VCaP (cell line): ENCODE results near the gene BHLHA15.
A peak's percentile ranks its signal among the peaks of the same experiment; 100 is the strongest.
"Not testable (repeated sequence)": the region's sequence is repeated elsewhere in the genome, so short reads cannot be mapped to it uniquely, and the experiment has no call there.

Experiments
- H3K27ac ChIP-seq: fragments of 450-650 bp; 2 replicates; pipeline ENCODE4 v1.5.1; 2017
- TF ChIP-seq, protein P1 (sequence below): fragments of 450-650 bp; conservative IDR thresholded peaks from 2 replicates; pipeline ENCODE4 v1.5.1; 2017; ENCODE audit warnings: mild to moderate bottlenecking, moderate library complexity

Gene BHLHA15

GRCh38 chr7:98217623-98218582, 6.7 kb downstream of the BHLHA15 start:
- TF ChIP-seq, protein P1, sequence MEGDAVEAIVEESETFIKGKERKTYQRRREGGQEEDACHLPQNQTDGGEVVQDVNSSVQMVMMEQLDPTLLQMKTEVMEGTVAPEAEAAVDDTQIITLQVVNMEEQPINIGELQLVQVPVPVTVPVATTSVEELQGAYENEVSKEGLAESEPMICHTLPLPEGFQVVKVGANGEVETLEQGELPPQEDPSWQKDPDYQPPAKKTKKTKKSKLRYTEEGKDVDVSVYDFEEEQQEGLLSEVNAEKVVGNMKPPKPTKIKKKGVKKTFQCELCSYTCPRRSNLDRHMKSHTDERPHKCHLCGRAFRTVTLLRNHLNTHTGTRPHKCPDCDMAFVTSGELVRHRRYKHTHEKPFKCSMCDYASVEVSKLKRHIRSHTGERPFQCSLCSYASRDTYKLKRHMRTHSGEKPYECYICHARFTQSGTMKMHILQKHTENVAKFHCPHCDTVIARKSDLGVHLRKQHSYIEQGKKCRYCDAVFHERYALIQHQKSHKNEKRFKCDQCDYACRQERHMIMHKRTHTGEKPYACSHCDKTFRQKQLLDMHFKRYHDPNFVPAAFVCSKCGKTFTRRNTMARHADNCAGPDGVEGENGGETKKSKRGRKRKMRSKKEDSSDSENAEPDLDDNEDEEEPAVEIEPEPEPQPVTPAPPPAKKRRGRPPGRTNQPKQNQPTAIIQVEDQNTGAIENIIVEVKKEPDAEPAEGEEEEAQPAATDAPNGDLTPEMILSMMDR, result no peak
- H3K27ac ChIP-seq, result peak overlapping the region; percentile 77

DNA sequence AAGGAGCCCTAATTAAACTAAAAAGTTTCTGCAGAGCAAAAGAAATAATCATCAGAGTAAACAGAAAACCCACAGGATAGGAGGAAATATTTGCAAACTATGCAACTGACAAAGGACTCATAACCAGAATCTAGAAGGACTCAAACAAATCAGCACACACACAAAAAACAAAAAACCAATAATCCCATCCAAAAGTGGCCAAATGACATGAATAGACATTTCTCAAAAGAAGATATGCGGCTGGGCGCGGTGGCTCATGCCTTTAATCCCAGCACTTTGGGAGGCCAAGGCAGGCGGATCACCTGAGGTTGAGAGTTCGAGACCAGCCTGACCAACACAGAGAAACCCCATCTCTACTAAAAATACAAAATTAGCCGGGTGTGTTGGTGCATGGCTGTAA, 8.1 kb downstream of the BHLHA15 start:
- not testable (repeated sequence) for H3K27ac ChIP-seq

DNA sequence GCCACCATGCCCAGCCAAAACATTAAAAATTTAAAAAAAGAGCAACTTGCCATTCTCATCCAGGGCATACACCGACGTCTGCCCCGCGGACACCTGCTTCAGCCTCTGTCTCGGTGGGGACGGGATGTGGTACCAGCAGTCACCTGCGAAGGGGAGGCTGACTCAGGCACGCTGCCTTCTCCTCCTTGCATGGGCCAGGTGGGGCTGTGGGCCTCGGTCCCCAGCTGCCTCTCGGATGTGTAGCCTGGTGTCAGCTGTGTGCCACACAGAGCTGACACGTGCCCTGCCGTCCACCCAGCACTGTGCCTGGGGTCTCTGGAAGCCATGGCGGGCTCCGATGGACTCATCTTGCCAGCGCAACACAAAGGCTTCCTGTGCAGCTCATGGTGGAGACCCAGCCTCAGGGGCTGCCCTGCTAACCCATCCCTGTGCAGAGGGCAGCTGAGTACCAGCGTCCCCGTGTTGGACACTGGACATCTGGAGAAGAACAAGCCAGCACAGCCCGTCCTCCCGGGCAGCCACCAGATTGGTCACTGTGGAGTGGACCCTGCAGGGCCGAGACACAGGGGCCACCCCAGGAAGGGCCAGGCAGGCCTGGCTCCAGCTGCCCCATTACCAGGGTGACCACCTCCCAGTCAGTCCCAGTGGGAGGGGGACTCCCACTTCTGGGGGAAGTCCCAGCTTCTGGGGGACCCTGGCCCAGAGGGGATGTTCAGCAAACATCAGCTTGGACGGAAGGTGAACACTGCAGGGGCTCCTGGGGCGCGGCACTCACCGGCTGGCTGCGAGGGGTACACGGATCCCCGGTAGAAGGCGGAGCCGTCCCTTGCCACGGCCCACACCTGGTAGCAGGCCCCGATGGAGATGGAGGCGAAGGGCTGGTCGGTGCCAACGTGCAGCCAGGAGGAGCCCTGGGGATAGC, 10.6 kb downstream of the BHLHA15 start:
- TF ChIP-seq, protein P1, result no peak
- H3K27ac ChIP-seq, result no peak overlapping the region

DNA sequence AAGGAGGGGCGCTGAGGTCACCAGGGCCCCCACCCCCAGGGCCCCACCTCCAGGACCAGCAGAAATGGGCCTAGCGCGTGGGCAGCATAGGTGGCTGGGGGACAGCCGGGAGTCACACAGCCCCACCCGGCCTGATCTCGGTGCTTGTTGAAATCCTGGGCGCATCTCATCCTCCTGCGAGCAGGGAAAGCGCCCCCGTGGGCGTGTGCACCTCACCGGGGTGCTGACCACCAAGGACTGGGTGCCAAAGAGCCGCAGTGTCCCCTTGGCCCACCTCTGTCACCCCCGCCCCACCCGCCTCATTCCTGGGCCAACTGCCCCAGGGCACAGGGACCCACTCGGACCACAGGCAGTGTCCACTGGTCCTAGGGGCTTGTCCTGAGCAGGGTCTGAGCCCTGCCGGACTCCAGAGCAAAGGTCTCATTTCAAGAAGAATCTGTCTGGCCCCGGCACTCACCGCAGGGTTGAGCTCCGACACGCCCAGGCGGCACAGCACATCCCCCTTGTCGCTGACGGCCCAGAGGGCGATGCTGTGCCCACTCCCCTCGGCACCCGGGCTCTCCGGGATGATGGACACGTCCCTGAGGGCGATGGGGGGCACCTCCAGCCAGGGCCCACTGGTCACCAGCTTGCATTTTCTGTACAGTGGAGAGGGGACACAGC, 11.4 kb downstream of the BHLHA15 start:
- TF ChIP-seq, protein P1, result no peak
- H3K27ac ChIP-seq, result peak overlapping the region; percentile 43; the same call in 1 of the 2 replicates

DNA sequence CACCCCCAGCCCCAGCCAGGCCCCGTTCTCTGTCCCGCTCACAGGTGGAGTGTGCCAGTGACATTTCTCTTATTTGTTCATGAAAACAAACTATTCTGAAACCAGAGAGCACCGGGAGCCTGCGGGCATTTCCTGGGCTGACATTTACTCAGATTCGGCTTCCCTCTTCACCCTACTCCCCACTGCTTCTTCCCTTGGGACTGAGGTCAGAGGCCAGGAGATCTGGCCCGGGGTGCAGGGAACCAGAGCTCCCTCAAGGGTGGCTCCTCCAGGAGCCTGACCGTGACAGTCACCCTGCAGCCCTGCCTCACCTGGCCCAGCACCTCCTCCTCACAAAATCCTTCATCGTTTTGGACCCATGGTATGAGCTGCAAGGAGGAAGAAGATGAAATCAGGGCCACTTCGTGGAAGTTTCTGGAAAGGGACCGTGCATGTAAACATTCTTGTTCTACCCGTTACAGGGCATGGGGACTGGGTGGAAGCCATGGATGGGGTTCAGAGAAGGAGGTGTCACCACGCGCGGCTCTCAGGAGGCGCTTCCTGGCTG, 12.2 kb downstream of the BHLHA15 start:
- TF ChIP-seq, protein P1, result no peak
- peak overlapping the region; percentile 43 for H3K27ac ChIP-seq

- TF ChIP-seq, protein P1, result no peak
Observed at GRCh38 chr7:98223898-98224700, 12.9 kb downstream of the BHLHA15 start.

GRCh38 chr7:98224701-98225181, 13.5 kb downstream of the BHLHA15 start:
- H3K27ac ChIP-seq, result no peak overlapping the region
- TF ChIP-seq, protein P1, result no peak

More at GRCh38 chr7:98223898-98224700, 12.9 kb downstream of the BHLHA15 start:
- H3K27ac ChIP-seq, result peak overlapping the region; percentile 43
